H1 (cell line): ENCODE measurements around the gene MANSC4. TPM values are rescaled to one million over a fixed set of nuclear protein-coding genes. Genes with fewer than 3 reads are reported as not detected.

Source experiments
- CTCF ChIA-PET: fragments of 300-600 bp; sonication (Branson Sonifier 250); formaldehyde crosslinking; loops from one replicate; lab custom pipeline; 2021; ENCODE audit not compliant: partially characterized antibody; lab: Charles Lee
- POLR2A ChIA-PET: fragments of 300-600 bp; sonication (Branson Sonifier 250); formaldehyde crosslinking; loops from one replicate; lab custom pipeline; 2021; ENCODE audit warnings: inconsistent platforms; ENCODE audit not compliant: partially characterized antibody; lab: Charles Lee
- DNase-seq, 2 experiments: peaks; one replicate each; pipeline versions ENCODE4 v3.0.0 to v3.0.0-alpha.2; 2010 to 2022; ENCODE audit warnings: low spot score in 2 of 2, low read depth in 1 of 2, mixed read lengths in 1 of 2
- FAIRE-seq: peaks from 2 replicates; lab custom pipeline; 2011; peaks lifted over from hg19 to GRCh38; lab: Jason Lieb, UNC
- H2AFZ ChIP-seq: 2 replicates; pipeline ENCODE4 v1.8.1; 2012; ENCODE audit warnings: low read length, inconsistent platforms
- H2AK5ac ChIP-seq: 2 replicates; pipeline ENCODE4 v1.6.1; 2013; ENCODE audit warnings: low read depth, low read length
- H2BK120ac ChIP-seq: replicated peaks from 2 replicates; pipeline ENCODE3; 2013; ENCODE audit warnings: low read depth, low read length, inconsistent platforms
- H2BK12ac ChIP-seq: 2 replicates; pipeline ENCODE4 v1.6.1; 2013; ENCODE audit warnings: low read depth, low read length
- H2BK15ac ChIP-seq: 2 replicates; pipeline ENCODE4 v1.6.1; 2013; ENCODE audit warnings: low read length
- H2BK20ac ChIP-seq: 2 replicates; pipeline ENCODE4 v1.6.1; 2013; ENCODE audit warnings: low read length
- H2BK5ac ChIP-seq: 2 replicates; pipeline ENCODE4 v1.6.1; 2013; ENCODE audit warnings: low read depth, low read length
- H3K14ac ChIP-seq: 2 replicates; pipeline ENCODE4 v1.6.1; 2013; ENCODE audit warnings: inconsistent platforms; ENCODE audit not compliant: insufficient read length
- H3K18ac ChIP-seq: 2 replicates; pipeline ENCODE4 v1.6.1; 2013; ENCODE audit warnings: low read length; ENCODE audit errors: extremely low read depth
- H3K23ac ChIP-seq: 2 replicates; pipeline ENCODE4 v1.6.1; 2013; ENCODE audit warnings: inconsistent platforms; ENCODE audit not compliant: insufficient read length
- H3K23me2 ChIP-seq: 2 replicates; pipeline ENCODE4 v1.6.1; 2013; ENCODE audit warnings: low read depth, low read length
- H3K27ac ChIP-seq: 2 replicates; pipeline ENCODE4 v1.6.1; 2011; ENCODE audit warnings: low read depth, low read length, inconsistent platforms
- H3K27me3 ChIP-seq, 4 experiments: replicated peaks in 1 of 4; 1 replicate in 1 of 4; 2 replicates in 3 of 4; pipeline versions ENCODE4 v1.6.1 to v1.8.1; 2011 to 2013; ENCODE audit warnings: low read length in 3 of 4, mild to moderate bottlenecking in 3 of 4, inconsistent platforms in 2 of 4, mixed read lengths in 2 of 4, moderate library complexity in 1 of 4; ENCODE audit not compliant: control insufficient read depth in 3 of 4, insufficient read depth in 3 of 4; ENCODE audit errors: extremely low read depth in 1 of 4
- H3K36me3 ChIP-seq, 4 experiments: 2 replicates each; pipeline versions ENCODE4 v1.6.1 to v1.8.1; 2011 to 2013; ENCODE audit warnings: mild to moderate bottlenecking in 4 of 4, low read length in 3 of 4, moderate library complexity in 2 of 4, control low read depth in 1 of 4, inconsistent platforms in 1 of 4; ENCODE audit not compliant: insufficient read depth in 4 of 4, control insufficient read depth in 2 of 4
- H3K4ac ChIP-seq: replicated peaks from 2 replicates; pipeline ENCODE3; 2013; ENCODE audit warnings: low read length, low read depth, mixed read lengths, inconsistent platforms; ENCODE audit not compliant: insufficient read length
- H3K4me1 ChIP-seq, 4 experiments: replicated peaks in 1 of 4; 1 replicate in 1 of 4; 2 replicates in 3 of 4; pipeline versions ENCODE4 v1.6.1 to v1.8.1; 2011 to 2013; ENCODE audit warnings: low read length in 3 of 4, inconsistent platforms in 2 of 4, mixed read lengths in 1 of 4; ENCODE audit not compliant: insufficient read depth in 4 of 4, control insufficient read depth in 3 of 4
- H3K4me2 ChIP-seq, 2 experiments: 2 replicates each; pipeline versions ENCODE4 v1.6.1 to v1.8.1; 2011 to 2013; ENCODE audit warnings: low read depth in 2 of 2, low read length in 2 of 2, control low read depth in 1 of 2, inconsistent platforms in 1 of 2, mild to moderate bottlenecking in 1 of 2; ENCODE audit not compliant: insufficient read depth in 1 of 2
- H3K4me3 ChIP-seq, 4 experiments: fragments of 200-600, 300-600 bp in 1 of 4; sonication (generic), shearing (Covaris generic), sonication (Bioruptor Twin) in 1 of 4; 2 replicates each; pipeline versions ENCODE4 v1.5.1 to v1.8.1; 2011 to 2016; ENCODE audit warnings: low read length in 4 of 4, low read depth in 3 of 4, control low read depth in 2 of 4, inconsistent platforms in 2 of 4, mild to moderate bottlenecking in 2 of 4, mixed read lengths in 1 of 4, moderate library complexity in 1 of 4; ENCODE audit not compliant: insufficient read depth in 2 of 4; ENCODE audit errors: extremely low read depth in 1 of 4
- H3K56ac ChIP-seq: replicated peaks from 2 replicates; pipeline ENCODE3; 2013; ENCODE audit warnings: low read depth, mild to moderate bottlenecking, mixed read lengths, low read length, inconsistent platforms; ENCODE audit not compliant: insufficient read length
- H3K79me1 ChIP-seq: 2 replicates; pipeline ENCODE4 v1.6.1; 2013; ENCODE audit warnings: low read depth, low read length, control low read depth
- H3K79me2 ChIP-seq, 2 experiments: 2 replicates each; pipeline versions ENCODE4 v1.6.1 to v1.8.1; 2012 to 2013; ENCODE audit warnings: low read length in 2 of 2, mild to moderate bottlenecking in 2 of 2, inconsistent platforms in 1 of 2; ENCODE audit not compliant: insufficient read depth in 2 of 2, control insufficient read depth in 1 of 2
- H3K9ac ChIP-seq, 4 experiments: replicated peaks in 1 of 4; 1 replicate in 1 of 4; 2 replicates in 3 of 4; pipeline versions ENCODE4 v1.6.1 to v1.8.1; 2011 to 2013; ENCODE audit warnings: low read depth in 3 of 4, low read length in 3 of 4, control low read depth in 2 of 4, mild to moderate bottlenecking in 2 of 4, moderate library complexity in 2 of 4, inconsistent platforms in 1 of 4; ENCODE audit errors: extremely low read depth in 1 of 4
- H3K9me3 ChIP-seq, 2 experiments: 2 replicates each; pipeline versions ENCODE4 v1.6.1 to v1.8.1; 2012 to 2013; ENCODE audit warnings: mild to moderate bottlenecking in 2 of 2, moderate library complexity in 2 of 2, control low read depth in 1 of 2, inconsistent platforms in 1 of 2, low read depth in 1 of 2, low read length in 1 of 2, mixed read lengths in 1 of 2; ENCODE audit not compliant: insufficient read depth in 2 of 2
- H4K20me1 ChIP-seq, 2 experiments: replicated peaks in 1 of 2; 2 replicates each; pipeline versions ENCODE3 to v1.8.1; 2011 to 2013; ENCODE audit warnings: inconsistent platforms in 2 of 2, low read length in 2 of 2, mild to moderate bottlenecking in 1 of 2; ENCODE audit not compliant: insufficient read depth in 2 of 2, control insufficient read depth in 1 of 2
- H4K5ac ChIP-seq: 2 replicates; pipeline ENCODE4 v1.6.1; 2013; ENCODE audit warnings: low read length, low read depth, mixed read lengths, inconsistent platforms; ENCODE audit not compliant: insufficient read length
- H4K8ac ChIP-seq: 2 replicates; pipeline ENCODE4 v1.8.0; 2013; ENCODE audit warnings: mild to moderate bottlenecking, moderate library complexity, low read length, inconsistent platforms; ENCODE audit not compliant: insufficient read depth; ENCODE audit errors: extremely low read depth
- H4K91ac ChIP-seq: replicated peaks from 2 replicates; pipeline ENCODE3; 2013; ENCODE audit warnings: low read length, mixed read lengths, inconsistent platforms; ENCODE audit not compliant: insufficient read length
- ASH2L ChIP-seq: fragments of 200-600, 300-600 bp; sonication (generic); IDR thresholded peaks from one replicate; pipeline ENCODE4 v1.7.1; 2017; ENCODE audit warnings: low read length
- CEBPB ChIP-seq: IDR thresholded peaks from 2 replicates; pipeline ENCODE4 v1.6.1; 2012; ENCODE audit warnings: low read depth, low read length
- EP300 ChIP-seq, 2 experiments: IDR thresholded peaks; 1 replicate in 1 of 2; 2 replicates in 1 of 2; pipeline ENCODE4 v1.6.1; 2011 to 2012; ENCODE audit warnings: low read depth in 2 of 2, low read length in 2 of 2, mild to moderate bottlenecking in 2 of 2, borderline replicate concordance in 1 of 2, inconsistent platforms in 1 of 2, moderate library complexity in 1 of 2
- KDM4A ChIP-seq: IDR thresholded peaks from one replicate; pipeline ENCODE4 v1.7.1; 2012; ENCODE audit warnings: low read depth, mild to moderate bottlenecking, moderate library complexity, low read length, inconsistent platforms; ENCODE audit not compliant: severe bottlenecking
- KDM5A ChIP-seq: fragments of 200-600 bp; IDR thresholded peaks from 2 replicates; pipeline ENCODE4 v1.7.1; 2012; ENCODE audit warnings: mild to moderate bottlenecking, low read length, inconsistent platforms, mixed read lengths
- SP2 ChIP-seq: IDR thresholded peaks from 2 replicates; pipeline ENCODE4 v1.6.1; 2012; ENCODE audit warnings: mild to moderate bottlenecking, low read length, inconsistent platforms
- TCF12 ChIP-seq: IDR thresholded peaks from 2 replicates; pipeline ENCODE4 v1.6.1; 2011; ENCODE audit warnings: low read depth, mild to moderate bottlenecking, low read length
- WGBS, 2 experiments: shearing (Covaris generic) in 1 of 2; methylation state at CpG; one replicate each; pipeline versions ENCODE4 v1.1.6 to v1.1.7; 2013 to 2015; ENCODE audit warnings: low lambda C conversion rate in 2 of 2, mixed read lengths in 2 of 2, inconsistent platforms in 1 of 2, low coverage in 1 of 2, missing lambda C conversion rate in 1 of 2; ENCODE audit not compliant: insufficient replicate concordance in 2 of 2, insufficient coverage in 1 of 2, insufficient read length in 1 of 2; ENCODE audit errors: extremely low coverage in 1 of 2, missing lambda C conversion rate in 1 of 2; 5-methylcytosine and 5-hydroxymethylcytosine counted together
- polyA plus RNA-seq, 7 experiments: library from polyadenylated mRNA; depleted of rRNA in 3 of 7; stranded (reverse) in 5 of 7; unstranded in 2 of 7; fragments of >200 nt in 5 of 7; fragments of 200-250 nt in 2 of 7; gene quantifications; 1 replicate in 5 of 7; 2 replicates in 1 of 7; 4 replicates in 1 of 7; pipeline versions ENCODE4 v1.2.1 to v1.2.3, GENCODE V29; 2011 to 2013; ENCODE audit warnings: missing spikeins in 2 of 7, mixed read lengths in 2 of 7
- total RNA-seq: library from RNA; stranded (reverse); fragmentation: NEBNext Ultra II Directional; extraction: Animal tissue kit (Norgen Biotek cat#: 25700); gene quantifications from 2 replicates; pipeline ENCODE4 v1.2.1, GENCODE V29; 2021
- TF ChIP-seq, protein P1 (sequence below), 3 experiments: IDR thresholded peaks; 1 replicate in 2 of 3; 2 replicates in 1 of 3; pipeline versions ENCODE4 v1.5.1 to v1.6.1; 2011; ENCODE audit warnings: low read length in 3 of 3, mild to moderate bottlenecking in 3 of 3, inconsistent platforms in 2 of 3, low read depth in 1 of 3, moderate library complexity in 1 of 3; ENCODE audit not compliant: insufficient read depth in 1 of 3; ENCODE audit errors: control extremely low read depth in 1 of 3
- TF ChIP-seq, protein P2 (sequence below): IDR thresholded peaks from 2 replicates; pipeline ENCODE4 v1.6.1; 2011; ENCODE audit warnings: low read depth, mild to moderate bottlenecking, low read length; ENCODE audit not compliant: insufficient read depth

MANSC4 gene
- total and polyA plus RNA-seq, 2 of the 8 experiments (the other 6 are each of a cell fraction or from before 2014, with no cell fraction given): not detected

DNA sequence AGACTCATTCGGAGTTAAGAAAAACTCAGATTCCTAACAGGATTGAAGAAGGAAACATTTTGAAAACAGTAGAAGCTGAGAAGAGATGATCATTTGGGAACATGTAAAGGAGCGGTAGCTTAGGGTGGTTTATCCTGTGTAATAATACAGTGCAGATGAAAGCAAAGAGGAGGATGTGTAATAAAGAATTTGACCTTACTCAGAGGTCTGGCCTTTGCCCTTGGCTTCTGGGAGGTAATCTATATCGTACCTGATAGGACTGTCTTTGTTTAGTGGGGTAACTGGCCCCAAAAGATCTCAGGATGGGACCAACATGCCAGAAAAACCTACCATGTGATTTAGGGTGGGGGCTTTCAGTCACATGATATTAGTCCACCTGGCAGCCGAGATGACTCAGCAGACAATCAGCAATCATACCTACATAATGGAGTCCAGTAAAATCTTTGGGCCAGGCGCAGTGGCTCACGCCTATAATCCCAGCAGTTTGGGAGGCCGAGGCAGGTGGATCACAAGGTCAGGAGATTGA lies 23.3 kb downstream of the MANSC4 start:
- CTCF ChIA-PET: interaction anchor here (1.3 to 1.6 kb wide), 3 partner anchors 10 to 73 kb away, joined by 3 to 6 read pairs (median 5); no protein-coding TSS in a partner anchor
- TF ChIP-seq EP300 (IDR thresholded peaks at IDR 0.05; ENCODE audit: borderline replicate concordance in 1 of 2, low read depth in 2 of 2, low read length in 2 of 2) (no peak), KDM4A (no peak), CEBPB (no peak), SP2 (no peak), KDM5A (no peak), ASH2L (no peak), TCF12 (no peak)
- TF ChIP-seq, protein P1, sequence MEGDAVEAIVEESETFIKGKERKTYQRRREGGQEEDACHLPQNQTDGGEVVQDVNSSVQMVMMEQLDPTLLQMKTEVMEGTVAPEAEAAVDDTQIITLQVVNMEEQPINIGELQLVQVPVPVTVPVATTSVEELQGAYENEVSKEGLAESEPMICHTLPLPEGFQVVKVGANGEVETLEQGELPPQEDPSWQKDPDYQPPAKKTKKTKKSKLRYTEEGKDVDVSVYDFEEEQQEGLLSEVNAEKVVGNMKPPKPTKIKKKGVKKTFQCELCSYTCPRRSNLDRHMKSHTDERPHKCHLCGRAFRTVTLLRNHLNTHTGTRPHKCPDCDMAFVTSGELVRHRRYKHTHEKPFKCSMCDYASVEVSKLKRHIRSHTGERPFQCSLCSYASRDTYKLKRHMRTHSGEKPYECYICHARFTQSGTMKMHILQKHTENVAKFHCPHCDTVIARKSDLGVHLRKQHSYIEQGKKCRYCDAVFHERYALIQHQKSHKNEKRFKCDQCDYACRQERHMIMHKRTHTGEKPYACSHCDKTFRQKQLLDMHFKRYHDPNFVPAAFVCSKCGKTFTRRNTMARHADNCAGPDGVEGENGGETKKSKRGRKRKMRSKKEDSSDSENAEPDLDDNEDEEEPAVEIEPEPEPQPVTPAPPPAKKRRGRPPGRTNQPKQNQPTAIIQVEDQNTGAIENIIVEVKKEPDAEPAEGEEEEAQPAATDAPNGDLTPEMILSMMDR (IDR thresholded peaks at IDR 0.05; ENCODE audit: control extremely low read depth in 1 of 3, insufficient read depth in 1 of 3, low read depth in 1 of 3, low read length in 3 of 3): no peak
- TF ChIP-seq, protein P2, sequence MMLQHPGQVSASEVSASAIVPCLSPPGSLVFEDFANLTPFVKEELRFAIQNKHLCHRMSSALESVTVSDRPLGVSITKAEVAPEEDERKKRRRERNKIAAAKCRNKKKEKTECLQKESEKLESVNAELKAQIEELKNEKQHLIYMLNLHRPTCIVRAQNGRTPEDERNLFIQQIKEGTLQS: no peak

More for the DNA sequence above, 23.3 kb downstream of the MANSC4 start:
- no peak overlapping the region for H3K4me3 ChIP-seq
- FAIRE-seq (no peak), DNase-seq (no peak)
- H3K14ac ChIP-seq: no peak overlapping the region
- H2AFZ ChIP-seq: no peak overlapping the region
- H3K23ac ChIP-seq: no peak overlapping the region
- H3K4ac ChIP-seq: no peak overlapping the region
- no peaks in the 10 kb centered on the region for H3K23me2 ChIP-seq
- no peaks in the 10 kb centered on the region for H3K79me1 ChIP-seq
- no peaks in the 10 kb centered on the region for H4K20me1 ChIP-seq
- POLR2A ChIA-PET: interaction anchor here (0.6 to 1.3 kb wide), 2 partner anchors 23 to 30 kb away, joined by 4 to 5 read pairs; partner anchors contain the start of genes KLHL42 and MANSC4
- no peak overlapping the region for H3K4me2 ChIP-seq
- H2BK120ac ChIP-seq: no peak overlapping the region
- no peak overlapping the region for H4K8ac ChIP-seq
- H2AK5ac ChIP-seq: no peak overlapping the region
- H4K5ac ChIP-seq: no peak overlapping the region
- 97% methylated on average over 7 of the region's 7 CpGs; no CpG with 5 or more reads in 1 of the 2 experiments for WGBS, 2 experiments
- H2BK5ac ChIP-seq: no peak overlapping the region
- no peak overlapping the region for H2BK15ac ChIP-seq
- H2BK20ac ChIP-seq: no peak overlapping the region
- H2BK12ac ChIP-seq: no peak overlapping the region
- no peak overlapping the region for H3K27ac ChIP-seq
- H3K36me3 ChIP-seq: peaks cover 0 to 16% (median 6%) of the 10 kb centered on the region in 4 experiments; a peak in 5 of 8 replicates
- H3K9ac ChIP-seq: no peak overlapping the region
- no peak overlapping the region for H3K18ac ChIP-seq
- no peak overlapping the region for H3K56ac ChIP-seq
- no peaks in the 10 kb centered on the region for H3K9me3 ChIP-seq
- H3K4me1 ChIP-seq: peaks cover 0 to 2% (median 0%) of the 10 kb centered on the region in 4 experiments; a peak in 2 of 7 replicates
- no peak overlapping the region for H4K91ac ChIP-seq
- H3K27me3 ChIP-seq: no peaks in the 10 kb centered on the region
- H3K79me2 ChIP-seq: no peaks in the 10 kb centered on the region
